ENCODE measurements around the gene UGDH.
"Not testable (repeated sequence)": the region's sequence is repeated elsewhere in the genome, so short reads cannot be mapped to it uniquely, and the experiment has no call there.

UGDH gene

DNA sequence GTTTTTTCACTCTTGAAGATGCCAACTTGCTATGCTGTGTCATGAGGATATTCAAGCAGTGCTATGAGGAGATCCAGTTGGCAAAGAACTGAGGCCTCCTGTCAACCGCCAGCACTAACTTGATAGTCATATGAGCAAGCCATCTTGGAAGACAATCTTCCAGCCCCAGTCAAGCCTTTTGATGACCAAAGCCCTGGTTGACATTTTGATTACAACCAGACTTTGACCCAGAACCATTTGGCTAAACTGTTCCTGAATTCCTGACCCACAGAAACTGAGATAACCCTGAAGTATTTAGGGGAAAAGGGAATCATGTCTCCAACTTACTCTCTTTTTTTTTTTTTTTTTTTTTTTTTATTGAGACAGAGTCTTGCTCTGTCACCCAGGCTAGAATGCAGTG lies 32.9 kb downstream of the UGDH start:
- DNase-seq (ENCODE audit: low read depth): no peak

- DNase-seq (ENCODE audit: low read depth): no peak
Measured at GRCh38 chr4:39490322-39490721, 36.9 kb downstream of the UGDH start.

DNA sequence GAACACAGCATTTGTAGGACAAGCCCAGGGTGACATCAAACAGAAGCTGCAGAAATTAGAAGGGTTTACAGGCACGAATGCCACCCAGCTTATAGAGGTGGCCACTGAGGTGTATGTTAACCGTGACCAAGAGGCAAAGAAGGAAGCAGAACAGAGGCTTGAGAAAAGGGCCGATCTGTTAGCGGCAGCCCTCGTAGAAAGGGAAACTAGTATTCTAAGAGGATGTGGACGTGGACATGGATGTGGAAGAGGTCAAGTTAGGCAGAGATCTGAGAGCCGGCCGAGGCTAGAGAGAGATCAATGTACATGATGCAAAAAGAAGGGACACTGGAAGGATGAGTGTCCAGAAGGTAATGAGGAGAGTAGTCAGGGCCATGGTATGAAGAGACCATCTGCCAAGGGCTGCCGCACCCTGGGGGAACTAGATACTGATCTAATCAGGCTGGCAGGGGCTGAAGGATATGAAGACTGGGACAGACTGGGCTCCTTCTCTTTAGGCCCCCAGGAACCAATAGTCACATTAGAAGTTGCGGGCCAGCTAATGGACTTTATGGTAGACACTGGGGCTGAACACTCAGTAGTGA lies 40.9 kb downstream of the UGDH start:
- DNase-seq (ENCODE audit: low read depth): no peak

GRCh38 chr4:39484582-39485272 lies 42.5 kb downstream of the UGDH start:
- no peak for DNase-seq (ENCODE audit: low read depth)

DNA sequence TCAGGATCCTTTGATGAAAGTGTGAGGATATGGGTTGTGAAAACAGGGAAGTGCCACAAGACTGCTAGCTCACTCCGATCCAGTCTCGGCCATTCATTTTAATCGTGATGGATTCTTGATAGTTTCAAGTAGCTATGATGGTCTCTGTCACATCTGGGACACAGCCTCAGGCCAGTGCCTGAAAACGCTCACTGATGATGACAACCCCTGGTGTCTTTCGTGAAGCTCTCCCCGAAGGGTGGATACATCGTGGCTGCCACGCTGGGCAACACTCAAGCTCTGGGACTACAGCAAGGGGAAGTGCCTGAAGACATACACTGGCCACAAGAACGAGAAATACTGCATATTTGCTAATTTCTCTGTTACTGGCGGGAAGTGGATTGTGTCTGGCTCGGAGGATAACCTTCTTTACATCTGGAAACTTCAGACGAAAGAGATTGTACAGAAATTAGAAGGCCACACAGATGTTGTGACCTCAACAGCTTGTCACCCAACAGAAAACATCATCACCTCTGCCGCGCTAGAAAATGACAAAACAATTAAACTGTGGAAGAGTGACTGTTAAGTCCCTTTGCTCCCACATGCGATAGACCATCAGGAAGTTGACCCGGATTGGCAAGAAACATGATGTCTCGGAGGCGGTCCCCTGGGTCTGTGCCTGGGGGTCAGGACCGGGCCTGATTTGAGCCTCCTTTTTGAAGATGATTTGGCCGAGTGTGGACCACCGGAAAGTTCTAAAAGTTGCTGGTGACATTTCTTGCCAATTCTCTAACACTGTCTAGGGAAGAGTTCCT lies 46.1 kb downstream of the UGDH start:
- DNase-seq (ENCODE audit: low read depth): no peak

DNA sequence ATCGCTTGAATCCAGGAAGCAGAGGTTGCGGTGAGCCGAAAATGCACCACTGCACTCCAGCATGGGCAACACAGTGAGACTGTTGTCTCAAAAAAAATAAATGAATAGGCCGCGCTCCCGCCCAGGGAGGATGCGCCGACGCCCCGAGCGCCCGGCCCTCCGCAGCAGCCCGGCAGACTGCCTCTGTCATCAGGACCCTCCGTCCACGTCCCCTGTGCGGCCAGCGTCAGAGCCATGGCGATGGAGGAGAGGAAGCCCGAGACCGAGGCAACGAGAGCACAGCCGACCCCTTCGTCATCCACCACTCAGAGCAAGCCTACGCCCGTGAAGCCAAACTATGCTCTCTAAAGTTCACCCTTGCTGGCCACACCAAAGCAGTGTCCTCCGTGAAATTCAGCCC lies 47.0 kb downstream of the UGDH start:
- no peak for DNase-seq (ENCODE audit: low read depth)

GRCh38 chr4:39476187-39476895 lies 50.9 kb downstream of the UGDH start:
- DNase-seq (ENCODE audit: low read depth): no peak

DNA sequence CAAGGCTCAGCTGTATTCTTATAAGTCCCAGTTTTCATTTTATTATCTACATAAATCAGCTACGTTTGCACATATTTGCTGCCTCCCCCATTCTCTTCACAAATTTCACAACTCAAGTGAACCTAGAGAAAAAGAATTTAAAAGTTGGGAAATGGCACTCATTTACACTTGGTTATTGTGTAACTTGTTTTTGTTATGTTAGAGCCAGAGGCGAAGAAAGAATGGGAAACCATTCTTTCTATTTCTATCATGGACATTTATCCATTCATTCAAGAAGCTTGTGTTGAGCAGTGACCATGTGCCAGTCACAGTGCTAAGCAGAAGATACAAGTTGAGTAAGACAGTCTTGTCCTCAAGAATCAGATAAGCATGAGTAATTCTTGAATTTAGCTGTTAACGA lies 54.8 kb downstream of the UGDH start:
- DNase-seq (ENCODE audit: low read depth): no peak

DNA sequence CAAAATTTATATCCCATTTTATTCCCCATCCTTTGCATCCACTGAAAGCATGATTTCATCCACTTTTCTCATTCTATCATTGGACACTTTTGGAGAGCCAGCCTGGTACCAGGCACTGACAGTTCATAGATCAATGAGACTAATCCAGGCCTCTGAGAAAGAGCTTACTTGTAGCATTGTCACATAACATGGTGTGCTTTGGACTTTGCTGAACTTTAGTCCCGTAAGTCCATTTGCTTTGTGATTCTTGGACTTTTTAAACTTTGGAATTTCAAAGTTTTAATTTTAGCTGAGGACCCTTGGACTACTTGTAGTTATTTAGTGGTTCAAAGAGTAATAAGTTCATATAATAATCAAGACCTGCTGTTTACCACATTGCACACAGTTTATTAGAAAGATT lies 56.8 kb downstream of the UGDH start:
- DNase-seq (ENCODE audit: low read depth): no peak

DNA sequence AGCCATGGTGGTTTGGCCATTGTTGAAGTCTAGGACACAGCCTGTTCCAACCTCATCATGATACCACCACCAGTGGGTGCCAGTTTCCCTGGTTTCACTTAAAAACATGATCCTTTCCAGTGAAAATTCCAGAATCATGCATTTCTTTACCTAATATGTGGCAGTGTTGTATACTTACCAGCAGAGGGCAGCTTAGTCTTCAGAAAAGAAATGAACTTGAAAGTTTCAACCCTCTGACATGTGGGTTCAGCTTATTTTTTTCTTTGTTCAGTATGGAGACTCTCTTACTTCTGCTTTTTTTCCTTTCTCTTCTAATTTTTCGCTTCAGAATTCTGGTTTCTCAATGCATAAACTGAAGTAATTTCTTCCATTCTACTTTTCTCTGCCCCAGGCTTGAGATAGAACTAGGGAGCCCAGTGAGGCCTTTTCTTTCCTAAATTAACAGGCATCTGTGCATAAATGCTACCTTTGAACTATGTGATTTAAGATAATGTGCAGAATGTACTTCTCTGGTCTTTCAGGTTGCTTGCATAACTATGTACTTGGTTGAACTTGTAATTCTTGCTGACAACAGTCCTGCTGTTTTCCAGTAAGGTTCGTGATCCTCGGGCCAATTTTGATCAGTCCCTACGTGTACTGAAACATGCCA lies 57.7 kb downstream of the UGDH start:
- DNase-seq (ENCODE audit: low read depth): peak; percentile 52

DNA sequence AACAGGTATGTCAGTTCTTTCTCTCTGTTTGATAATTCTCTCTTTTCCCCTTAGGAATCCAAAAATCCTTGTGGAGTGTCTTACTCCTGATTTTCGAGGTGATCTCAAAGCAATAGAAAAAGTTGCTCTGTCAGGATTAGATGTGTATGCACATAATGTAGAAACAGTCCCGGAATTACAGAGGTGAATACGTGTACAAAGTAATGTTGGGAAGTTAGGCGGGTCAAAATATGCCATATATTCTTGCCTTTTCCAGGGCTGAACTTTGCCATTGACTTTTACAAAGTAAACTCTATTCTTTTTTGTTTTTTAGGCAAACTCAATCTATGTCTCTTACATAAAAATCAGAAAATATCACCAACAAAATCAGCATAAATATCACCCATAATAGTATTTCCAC lies 59.8 kb downstream of the UGDH start:
- DNase-seq (ENCODE audit: low read depth): no peak

DNA sequence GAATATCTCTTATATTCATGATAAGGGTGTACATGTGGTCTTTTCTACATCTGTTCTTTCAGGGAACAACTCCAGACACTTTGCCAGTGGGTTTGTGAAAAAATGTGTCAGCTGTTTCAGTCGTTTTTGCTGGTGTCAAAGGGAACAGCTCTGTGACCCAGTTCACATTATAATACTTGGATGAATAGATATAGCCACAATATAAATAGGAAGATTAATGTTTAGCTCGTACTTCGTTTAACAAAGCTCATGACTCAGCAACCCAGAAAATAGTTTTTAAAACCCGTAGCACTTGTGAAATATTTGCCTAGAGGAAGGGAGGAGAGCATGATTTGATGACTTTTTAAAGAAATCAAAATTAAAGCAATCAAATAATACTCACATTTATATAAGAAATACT lies 60.5 kb downstream of the UGDH start:
- no peak for DNase-seq (ENCODE audit: low read depth)

GRCh38 chr4:39464886-39465501 lies 62.2 kb downstream of the UGDH start:
- DNase-seq (ENCODE audit: low read depth): peak; percentile 78

DNA sequence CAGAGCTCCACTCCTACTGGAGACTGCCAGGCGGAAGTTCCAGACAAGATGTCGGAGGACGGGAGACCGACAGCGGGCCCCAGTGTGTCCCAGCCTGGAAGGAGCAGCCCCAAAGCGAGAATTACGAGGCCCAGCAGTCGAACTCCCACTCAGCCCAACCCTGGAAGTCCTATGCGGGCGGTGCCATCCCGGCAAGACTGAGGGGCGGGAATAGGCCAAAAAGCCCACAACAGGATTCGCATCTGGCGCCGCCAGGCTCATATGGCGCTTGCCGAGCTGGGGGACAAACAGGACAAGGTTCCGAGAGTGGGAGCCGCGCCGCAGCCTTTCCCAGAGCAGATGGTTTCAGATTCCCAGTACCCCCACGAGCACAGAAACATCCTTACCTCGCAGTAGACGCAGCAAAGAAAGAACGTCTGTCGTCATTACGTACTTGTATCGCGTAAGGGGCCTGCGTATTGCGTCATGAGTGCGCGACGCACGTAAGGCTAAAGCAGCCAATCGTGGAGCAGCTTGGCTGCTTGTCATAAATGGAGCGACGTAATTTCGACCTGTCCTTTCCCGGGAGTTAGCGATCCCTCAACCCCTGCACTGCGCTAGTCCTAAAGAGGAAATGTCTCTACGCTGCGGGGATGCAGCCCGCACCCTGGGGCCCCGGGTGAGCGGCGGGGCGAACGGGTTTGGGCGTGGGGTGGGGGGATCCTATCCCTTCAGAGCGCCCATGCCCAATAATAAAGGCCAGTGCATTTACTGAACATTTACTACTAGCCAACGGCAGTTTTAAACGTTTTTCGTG lies 68.5 kb downstream of the UGDH start, which contains the start of the genes LIAS and RPL9:
LIAS (plus strand) TSS at position 552 of the 796 bp plus-strand sequence; CDS start at position 614, 62 bp downstream.
RPL9 (minus strand) TSS at position 418 of the 796 bp plus-strand sequence. CDS start 483 bp downstream, outside the sequence.
- peak; percentile 99 for DNase-seq (ENCODE audit: low read depth)

- DNase-seq (ENCODE audit: low read depth): not testable (repeated sequence)
Measured at GRCh38 chr4:39458161-39458504, 69.1 kb downstream of the UGDH start.

- no peak for DNase-seq (ENCODE audit: low read depth)
Measured at GRCh38 chr4:39456946-39457763, 70.1 kb downstream of the UGDH start.

DNA sequence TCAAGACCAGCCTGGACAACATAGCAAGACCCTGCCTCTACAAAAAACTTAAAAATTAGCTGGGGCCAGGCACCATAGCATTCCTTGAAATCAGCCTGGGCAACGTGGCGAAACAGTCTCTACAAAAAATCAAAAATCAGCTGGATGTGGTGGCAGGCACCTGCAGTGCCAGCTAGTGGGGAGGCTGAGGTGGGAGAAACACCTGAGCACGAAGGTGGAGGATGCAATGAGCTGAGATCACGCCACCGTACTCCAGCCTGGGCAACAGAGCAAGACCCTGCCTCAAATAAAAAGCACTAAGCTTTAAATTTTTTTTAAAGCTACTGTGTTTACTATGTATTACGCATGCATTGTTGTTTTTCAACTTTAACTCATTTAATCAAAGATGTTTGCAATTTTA lies 71.8 kb downstream of the UGDH start:
- DNase-seq (ENCODE audit: low read depth): no peak

DNA sequence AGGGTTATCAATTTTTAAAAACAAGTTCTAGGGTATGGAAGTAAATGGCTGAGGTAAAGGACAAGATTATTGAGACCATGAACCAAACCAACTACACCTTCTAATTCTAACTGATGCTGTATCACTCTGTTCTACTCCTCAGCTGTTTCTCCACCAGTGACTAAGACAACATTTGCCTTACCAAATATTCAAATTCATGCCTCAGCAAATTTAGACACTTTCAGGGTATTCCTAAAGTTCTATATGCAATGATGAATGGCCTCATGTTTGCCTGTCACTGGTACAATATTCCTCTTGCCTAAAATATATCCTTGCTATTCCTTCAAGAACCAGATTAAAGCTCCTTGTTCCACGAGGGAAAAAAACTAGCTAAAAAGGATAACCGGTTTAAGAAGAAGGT lies 73.5 kb downstream of the UGDH start:
- DNase-seq (ENCODE audit: low read depth): no peak

DNA sequence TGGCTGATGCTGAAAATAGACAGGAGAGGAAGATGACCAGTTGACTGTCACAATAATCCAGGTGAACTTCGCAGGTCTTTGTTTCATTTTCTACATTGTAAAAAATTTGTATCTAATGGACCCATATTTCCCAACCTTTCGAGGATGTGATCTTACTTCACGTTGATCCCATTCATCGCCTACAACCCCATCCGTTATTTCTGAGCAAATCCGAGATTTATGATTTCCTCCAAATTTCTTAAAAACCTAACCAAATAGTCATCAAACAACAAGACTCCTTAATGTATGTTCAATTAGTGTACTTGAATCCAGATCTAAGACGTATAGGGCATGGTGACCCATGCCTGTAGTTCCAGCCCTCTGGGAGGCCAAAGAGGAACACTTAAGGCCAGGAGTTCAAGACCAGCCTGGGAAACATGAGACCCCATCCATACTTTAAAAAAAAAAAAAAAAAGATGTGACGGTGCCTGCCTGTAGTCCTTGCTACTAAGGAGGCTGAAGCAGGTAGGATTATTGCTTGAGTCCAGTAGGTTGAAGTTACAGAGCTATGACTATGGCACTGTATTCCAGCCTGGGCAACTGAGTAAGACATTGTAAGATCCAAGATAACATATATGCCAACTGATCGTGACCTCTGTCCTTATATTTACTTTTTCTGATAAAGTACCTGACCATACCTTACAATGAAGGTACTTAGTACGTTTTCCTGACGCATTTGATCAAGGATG lies 74.2 kb downstream of the UGDH start:
- DNase-seq (ENCODE audit: low read depth): no peak

Measured in non-pigmented ciliary epithelial cell (primary cell).